GM18873 (cell line): Measurements from ENCODE around the gene EXOSC7.
"Not testable (repeated sequence)": the region's sequence is repeated elsewhere in the genome, so short reads cannot be mapped to it uniquely, and the experiment has no call there.

Experiments
- ATAC-seq: cut with Tn5 transposase; IDR thresholded peaks from one replicate; pipeline ENCODE4 v1.9.1; 2021; ENCODE audit warnings: mild to moderate bottlenecking, moderate library complexity, moderate number of reproducible peaks; ENCODE audit not compliant: unreplicated experiment, low FRiP score

The EXOSC7 gene

DNA sequence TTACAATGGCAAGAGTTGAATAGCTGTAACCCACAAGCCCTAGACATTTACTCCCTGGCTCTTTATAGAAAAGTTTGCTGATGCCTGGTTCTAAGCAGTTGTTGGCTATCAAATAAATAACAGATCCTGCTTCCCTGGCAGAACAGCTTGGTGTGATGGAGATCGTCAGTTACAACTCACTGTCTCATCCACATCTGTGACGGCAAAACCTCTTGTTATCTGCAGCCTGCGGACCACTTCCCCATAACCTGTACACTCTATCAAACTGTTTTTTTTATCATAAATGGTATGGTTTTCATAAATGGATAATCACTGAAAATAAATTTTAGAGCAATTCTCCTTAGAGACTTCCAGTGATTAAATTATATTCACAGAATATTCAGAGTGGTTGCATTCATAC is 14.2 kb upstream of the EXOSC7 start:
- ATAC-seq, result no peak

DNA sequence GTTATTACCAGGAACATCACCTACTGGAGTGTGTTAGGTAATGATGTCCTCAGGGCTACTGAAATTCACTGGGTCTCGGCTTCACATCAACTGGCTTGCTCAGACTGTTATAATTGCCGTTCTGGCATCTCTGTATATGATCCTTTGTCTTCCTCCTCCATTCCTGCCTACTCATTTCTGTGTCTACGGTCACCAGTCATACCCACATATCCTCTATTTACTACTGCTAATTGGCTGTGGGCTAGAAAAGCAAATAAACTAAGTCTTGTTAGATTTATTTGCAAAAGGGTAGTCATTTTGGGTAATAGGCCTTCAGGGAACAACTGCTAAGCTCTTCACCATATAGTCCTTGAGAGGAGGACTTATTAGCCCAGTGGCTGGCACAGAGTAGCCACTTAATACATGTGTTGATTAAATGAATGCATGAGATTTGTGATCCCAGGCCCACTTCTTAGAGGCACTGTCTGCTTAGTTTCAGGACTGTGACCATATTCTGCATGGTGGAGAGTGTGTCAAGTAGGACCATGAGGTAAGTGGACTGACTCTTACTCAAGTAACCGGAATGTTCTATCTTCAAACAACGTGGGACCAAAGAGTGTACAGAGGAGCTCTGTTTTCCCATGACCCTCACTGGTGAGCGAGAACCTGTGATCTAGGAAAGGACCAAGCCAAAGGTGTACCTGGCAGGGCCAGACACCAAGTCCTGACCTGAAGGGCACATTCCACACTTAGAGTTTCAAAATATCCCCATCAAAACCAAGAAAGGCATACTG is 13.2 kb upstream of the EXOSC7 start:
- no peak for ATAC-seq

DNA sequence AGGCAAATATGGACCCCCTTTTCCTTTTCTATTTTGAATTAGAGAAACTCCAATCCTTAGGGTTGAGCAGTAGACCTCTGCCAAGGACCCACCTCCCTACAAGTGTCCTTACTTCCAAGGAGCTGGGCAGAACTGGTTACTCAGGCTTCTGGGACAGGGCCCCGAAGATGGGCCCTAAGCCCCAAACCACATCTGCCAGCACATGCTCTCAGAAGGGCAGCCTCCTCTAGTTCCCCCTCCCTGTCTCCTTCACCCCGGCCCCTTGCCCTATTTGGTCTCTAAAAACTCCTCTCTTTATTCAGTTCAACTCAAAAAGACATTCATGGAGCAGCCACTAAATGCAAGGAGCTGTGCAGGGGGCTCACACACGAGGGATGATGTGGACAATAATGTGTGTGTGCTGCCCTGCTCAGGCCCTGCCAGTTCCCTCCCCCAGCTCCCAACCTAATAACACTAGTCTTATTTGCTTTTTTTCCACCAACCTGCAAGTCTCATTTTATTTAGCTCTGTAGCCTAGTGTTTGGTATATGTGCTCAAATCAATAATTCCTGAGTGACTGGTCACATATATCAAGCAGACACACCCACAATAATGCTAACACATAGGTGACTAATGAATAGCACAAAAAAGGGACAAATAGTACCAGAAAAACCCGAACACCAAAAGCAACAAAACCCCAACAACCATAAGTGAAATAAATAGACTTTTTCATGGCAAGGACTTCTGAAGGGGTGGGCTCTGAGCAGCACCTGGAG is 12.3 kb upstream of the EXOSC7 start:
- no peak for ATAC-seq

DNA sequence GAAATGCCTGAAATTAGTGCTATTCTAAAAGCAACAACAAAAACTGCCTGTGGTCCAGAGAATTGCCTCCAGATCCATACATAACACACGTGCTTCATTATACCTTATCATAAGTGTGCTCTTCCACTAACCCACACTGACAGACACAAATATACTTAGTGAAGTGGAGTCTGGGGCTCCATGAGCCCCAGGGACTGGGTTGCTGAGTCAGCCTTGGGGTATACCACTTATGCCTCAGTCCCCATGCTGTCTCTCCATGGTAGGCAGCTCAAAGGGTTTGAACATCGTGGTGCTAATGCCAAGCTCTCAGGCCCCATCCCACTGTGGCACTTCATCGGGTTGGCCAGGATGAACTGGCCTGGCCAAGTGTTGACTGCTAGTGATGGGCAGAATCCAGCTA is 10.9 kb upstream of the EXOSC7 start:
- no peak for ATAC-seq

DNA sequence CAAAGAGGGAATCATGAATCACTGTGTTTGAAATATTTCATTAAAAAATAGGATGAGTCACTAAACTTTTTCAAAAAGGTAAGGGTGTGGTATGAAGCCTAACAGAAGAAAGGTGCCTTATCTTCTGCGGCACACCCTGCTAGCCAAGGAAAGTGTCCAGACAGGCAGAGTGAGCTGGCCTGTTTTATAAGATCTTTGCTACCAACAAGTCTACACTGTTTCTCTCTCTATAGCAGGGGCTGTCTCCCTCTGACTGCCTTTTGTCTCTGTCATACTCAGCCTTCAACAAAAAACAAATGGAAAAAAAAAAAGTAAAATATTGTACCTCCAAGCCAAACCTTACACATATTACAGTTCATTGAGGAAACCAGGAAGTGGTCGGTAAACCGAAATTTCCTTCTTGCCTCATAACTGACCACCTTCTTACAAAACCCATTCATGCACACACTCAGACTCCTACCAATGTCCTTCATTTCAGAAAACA is 9.2 kb upstream of the EXOSC7 start:
- no peak for ATAC-seq

DNA sequence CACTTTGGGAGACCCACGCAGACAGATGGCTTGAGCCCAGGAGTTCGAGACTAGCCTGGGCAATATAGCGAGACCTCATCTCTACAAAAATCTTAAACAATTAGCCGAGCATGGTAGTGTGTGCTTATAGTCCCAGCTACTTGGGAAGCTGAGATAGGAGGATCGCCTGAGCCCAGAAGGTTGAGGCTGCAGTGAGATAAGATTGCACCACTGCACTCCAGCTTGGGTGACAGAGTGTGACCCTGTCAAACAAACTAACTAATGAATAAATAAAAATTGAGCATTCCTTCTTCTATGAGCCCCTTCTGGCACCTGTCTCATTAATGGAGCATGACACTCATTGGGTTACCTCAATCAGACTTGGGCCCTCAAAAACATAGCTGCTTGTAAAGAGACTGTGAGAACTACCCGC is 7.6 kb upstream of the EXOSC7 start:
- ATAC-seq, result no peak

DNA sequence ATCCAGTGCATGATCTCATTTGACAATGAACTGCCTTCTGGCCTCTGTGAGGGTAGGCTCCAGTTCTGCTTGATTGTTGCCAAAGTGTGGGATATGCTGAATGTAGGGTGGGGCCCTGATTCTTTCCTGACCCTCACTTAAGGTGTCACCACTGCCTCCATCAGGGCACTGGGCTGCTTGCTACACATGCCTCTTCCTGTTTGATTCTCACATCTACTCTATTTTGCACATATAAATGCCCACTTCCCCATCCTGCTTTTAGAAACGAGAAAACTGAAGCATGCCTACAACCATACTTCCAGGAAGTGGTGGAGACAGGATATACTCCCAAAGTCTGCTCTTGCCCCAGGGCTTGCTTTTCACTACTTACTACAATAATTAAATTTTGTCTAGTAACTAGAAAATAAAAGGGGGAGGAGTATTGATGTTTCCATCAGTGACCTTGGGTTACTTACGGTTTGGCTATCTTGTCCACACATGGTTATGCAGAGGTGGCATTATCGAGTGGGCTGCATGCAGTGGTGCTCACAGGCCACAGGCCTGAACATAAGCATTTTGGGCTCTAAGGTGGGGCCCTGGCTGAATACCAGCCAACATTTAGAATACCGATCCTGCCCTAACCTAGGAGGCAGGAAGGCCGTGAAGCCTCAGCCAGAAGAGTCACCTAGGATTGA is 6.8 kb upstream of the EXOSC7 start:
- ATAC-seq, result no peak

DNA sequence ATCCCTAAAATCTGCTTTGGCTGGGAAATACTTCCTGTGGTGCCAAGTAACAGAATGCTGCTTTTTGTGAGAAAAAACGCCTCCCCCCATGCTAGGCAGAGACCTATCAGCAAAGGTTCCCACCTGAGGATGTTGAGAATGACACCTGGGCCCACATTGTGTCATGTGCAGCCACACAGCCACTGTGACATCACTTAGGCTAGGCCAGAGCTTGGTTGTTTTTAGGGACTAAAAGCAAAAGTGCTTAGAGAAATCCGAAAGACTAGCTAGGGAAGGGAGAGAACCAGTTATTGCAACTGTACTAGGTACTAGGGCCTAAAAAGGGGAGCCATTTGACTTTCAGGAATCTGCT is 6.2 kb upstream of the EXOSC7 start:
- no peak for ATAC-seq

DNA sequence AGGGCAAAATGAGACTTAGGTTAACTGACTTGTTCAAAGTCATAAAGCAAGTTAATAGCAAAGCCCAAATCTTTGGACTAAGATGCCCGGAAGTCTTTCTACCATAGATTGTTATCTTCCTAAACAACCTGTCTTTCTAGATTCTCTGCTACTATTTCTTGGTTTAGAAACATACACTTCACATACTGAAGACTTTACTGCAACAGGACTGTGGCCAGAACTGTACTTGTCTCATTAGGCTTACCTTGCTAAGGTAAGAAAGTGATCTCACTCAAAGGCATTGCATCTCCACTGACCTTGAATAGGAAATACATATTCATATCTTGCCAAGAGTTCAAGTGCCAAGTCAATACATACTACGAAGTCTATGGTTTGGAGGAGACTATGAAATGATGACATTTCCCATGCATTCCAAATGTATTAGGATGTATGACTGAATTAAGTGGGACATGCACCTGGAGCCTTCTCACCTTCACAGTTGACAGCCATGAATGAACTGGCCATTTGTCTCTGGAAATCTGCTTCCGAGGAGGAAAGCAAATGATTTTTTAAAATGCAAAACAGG is 5.0 kb upstream of the EXOSC7 start:
- no peak for ATAC-seq

DNA sequence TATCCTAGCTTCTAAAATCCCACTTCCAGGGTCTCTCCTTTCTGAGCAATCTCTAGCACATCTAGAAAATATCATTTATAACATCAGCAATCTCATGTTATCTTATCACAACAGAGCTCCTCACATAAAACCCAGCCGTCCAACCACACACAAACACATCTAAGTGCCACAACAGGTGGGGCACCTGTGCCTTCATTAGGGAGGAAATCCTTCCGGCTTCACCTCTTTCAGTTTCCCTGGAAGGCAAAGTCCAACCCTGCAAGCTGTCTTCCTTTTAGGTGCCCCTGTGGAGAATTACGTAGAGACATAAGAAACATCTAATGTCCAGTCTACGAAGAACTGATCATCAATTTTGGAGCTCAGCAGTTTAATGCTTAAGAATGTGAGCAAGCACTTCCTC is 1.6 kb upstream of the EXOSC7 start:
- no peak for ATAC-seq

DNA sequence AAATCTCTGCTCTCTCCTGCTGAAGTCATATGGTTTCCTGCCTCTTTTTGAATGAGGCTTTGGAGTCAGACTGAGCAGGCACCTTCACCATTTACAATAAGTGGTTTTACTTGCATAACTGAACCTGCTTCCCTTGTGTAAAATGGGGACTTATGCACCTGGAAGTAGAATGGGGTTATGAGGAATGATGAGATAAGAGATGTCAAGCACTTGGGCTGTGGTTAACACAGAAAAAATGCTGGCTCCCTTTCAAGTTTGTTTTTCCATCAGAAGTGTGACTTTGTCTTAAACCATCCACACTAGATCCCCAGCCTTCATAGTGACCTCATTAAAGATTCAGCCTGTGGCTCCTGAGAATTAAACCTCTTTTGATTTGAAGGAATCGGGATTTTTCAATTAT is 5.2 kb downstream of the EXOSC7 start:
- no peak for ATAC-seq

DNA sequence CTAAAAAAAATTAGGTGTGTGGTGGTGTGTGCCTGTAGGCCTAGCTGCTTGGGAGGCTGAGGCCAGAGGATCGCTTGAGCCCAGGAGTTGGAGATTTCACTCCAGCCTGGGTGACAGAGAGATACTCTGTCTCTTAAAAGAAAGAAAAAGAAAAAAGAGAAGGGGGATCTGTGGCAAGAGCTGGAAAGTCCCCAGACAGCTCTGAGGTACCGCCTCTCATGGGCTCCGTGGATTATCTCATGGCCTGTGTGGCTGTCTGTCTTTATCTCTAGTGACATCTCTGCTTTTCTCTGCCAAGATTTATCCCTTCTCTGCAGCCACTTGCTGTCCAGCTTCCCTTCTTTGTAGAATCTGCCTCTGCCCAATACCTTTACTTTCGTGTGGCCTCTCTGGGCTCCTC is 5.7 kb downstream of the EXOSC7 start:
- ATAC-seq, result no peak

DNA sequence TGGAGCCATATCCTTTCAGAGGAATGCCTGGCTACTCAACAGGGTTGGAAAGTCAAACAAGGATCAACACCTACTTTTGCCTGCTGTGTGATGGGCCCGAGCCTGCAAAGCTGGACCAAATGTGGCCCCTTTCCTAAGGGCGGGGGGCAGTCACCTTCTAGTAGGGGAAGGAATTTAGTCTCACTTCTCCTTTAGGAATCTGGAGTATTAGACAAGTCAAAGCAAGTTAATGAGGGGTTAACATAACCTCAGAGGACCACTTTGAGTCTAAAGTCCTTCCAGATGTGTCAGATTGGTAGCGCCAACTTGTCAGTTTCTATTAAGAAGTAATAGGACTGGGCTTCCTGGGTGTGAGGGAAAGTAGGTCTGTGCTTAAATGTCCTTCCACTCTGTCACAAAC is 6.8 kb downstream of the EXOSC7 start:
- ATAC-seq, result no peak

DNA sequence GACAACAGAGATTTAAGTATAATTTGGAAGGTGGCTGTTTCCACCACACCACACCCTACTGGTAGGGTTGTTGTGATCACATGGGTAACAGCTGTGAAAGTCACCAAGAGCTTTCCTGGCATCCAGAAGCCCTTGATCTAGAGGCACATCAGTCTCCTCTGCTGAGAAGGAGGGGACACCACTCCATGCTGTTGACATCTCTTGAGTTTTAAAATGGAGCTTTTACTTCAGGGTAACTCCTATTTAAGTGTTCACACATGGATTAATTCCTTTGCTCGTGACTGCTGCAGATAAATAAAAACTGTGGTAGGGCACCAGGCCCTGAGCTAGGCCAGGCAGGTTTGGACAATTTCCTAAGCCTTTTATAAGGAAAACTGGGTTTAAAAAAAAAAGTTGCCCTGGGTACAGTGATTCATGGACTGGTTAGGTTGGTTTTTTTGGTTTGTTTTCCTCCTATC is 7.5 kb downstream of the EXOSC7 start:
- no peak for ATAC-seq

DNA sequence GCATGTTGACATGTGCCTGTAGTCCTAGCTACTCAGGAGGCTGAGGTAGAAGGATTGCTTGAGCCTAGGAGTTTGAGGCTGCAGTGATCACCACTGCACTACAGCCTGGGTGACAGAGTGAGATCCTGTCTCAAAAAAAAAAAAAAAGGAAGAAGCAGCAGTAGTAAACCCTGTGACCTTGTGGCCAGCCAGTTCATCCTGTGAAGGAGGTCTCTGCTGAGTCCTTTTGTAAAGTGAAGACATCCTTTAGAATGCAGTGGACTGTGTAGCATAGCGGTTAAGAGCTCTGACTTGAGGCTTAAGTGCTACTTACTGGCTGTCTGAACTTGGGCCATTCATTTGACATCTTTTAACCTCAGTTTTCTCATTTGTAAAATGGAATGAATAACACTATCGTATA is 8.3 kb downstream of the EXOSC7 start:
- ATAC-seq, result no peak

DNA sequence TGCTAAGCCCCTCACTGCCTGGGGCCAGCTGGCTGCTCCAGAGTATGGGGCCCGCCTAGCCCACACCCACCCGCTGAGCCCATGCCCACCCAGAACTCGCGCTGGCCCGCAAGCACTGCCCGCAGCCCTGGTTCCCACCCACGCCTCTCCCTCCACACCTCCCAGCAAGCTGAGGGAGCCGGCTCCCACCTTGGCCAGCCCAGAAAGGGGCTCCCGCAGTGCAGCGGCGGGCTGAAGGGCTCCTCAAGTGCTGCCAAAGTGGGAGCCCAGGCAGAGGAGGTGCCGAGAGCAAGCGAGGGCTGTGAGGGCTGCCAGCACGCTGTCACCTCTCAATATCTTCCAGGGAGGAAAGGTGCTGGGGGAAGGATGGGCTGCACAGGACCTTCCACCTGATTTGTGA is 10.3 kb downstream of the EXOSC7 start:
- not testable (repeated sequence) for ATAC-seq

DNA sequence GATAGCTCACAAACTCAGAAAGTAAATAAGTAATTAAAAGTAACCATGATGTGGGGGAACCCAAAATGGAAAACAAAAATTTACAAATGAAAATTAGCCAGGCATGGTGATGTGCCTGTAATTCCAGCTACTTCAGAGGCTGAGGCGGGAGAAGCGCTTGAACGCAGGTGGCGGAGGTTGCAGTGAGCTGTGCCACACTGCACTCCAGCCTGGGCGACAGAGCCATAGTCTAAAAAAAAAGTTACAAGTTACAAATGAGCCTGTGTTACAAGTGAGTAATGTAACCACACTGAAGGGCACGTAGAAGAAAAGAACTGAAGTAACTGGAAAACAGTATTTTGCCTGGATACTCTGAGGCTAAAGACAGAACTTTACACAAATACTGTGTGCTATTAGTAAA is 11.3 kb downstream of the EXOSC7 start:
- no peak for ATAC-seq

DNA sequence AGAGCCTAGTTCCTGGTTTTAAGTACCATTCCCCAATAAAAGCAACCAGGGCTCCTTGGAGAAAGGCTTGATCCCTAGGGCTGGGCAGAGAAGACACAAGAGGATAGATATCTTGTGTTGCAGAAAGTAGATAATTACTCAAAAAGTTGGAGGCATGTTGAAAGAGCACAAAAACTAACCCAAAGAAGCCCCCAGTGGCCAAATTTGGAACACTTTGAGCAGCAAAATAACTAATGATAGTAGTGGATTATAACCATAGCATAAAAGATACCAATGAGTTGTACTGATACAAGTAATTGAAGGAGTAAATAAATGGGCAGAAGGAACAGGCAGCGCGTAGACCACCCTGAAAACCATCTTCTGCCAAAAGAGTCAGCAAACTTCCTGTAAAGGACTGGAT is 12.0 kb downstream of the EXOSC7 start:
- ATAC-seq, result no peak

DNA sequence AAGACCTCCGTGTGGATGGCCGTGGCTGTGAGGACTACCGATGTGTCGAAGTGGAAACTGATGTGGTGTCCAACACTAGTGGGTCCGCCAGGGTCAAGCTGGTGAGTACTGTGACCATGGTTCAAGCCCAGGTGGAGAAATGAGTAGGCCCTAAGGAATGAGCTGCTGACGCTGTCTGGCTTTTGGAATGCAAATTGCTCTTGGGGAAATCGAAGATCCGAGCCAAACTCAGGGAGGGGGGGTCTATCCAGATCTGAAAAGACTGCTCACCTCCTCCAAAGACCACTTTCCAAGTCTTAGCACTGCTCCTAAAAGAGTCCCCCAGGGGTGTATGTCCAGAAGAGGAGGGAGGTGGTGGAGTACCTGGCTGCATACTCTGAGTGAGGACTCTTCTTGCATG is 13.1 kb downstream of the EXOSC7 start:
- ATAC-seq, result no peak

DNA sequence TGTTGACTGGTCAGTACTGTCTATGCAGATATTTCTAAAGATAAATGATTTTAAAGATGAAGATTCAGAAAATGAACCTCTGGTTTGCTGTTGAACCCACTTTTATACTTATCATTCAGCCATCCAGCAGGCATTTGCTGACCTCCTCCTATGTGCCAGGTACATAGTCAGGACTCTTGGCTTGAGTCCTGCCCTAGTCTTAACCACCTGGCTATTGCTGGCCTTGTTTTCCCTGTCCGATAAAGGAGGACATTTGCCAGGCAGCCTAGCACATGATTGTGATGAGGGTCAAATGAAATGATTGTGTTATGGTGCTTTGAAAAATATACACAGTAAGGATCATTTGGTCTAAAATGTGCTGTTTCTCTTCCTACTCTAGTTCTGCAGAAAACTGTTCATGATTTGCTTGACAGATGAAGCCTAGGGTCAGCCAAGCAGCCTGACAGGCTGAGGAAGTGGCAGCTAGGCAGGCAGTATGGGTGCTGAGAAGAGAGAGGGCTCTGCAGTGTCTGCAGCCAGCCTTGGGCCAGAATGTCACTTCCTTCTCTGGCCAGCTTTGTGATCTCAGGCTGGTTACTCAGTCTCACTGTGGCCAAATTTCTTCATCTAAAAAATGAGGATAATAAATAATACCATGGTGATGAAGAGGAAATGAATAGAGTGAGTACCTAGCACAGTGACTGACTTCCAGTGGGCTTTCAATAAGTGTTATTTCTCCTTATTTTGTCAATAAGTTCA is 13.8 kb downstream of the EXOSC7 start:
- no peak for ATAC-seq
